Activated effector memory CD4-positive, alpha-beta T cell treated with anti-CD3 and anti-CD28 coated beads, Interleukin-2, amount 50 U/mL, for 16 hours (primary cell): ENCODE results near the gene CDK6.

Source experiments
- DNase-seq: peaks from one replicate; pipeline ENCODE4 v3.0.0-alpha.2; 2020

The CDK6 gene

GRCh38 chr7:92824901-92825480 is 11.4 kb downstream of the CDK6 start:
- no peak for DNase-seq

GRCh38 chr7:92824450-92824849 is 11.9 kb downstream of the CDK6 start:
- DNase-seq: no peak

- no peak for DNase-seq
Observed at GRCh38 chr7:92823042-92823441, 13.3 kb downstream of the CDK6 start.

- no peak for DNase-seq
Observed at GRCh38 chr7:92820191-92820590, 16.2 kb downstream of the CDK6 start.

- DNase-seq: no peak
Observed at GRCh38 chr7:92817398-92817797, 19.0 kb downstream of the CDK6 start.

- DNase-seq: no peak
Observed at GRCh38 chr7:92815412-92815811, 21.0 kb downstream of the CDK6 start.

GRCh38 chr7:92813390-92814024 is 22.9 kb downstream of the CDK6 start:
- no peak for DNase-seq

GRCh38 chr7:92811158-92811557 is 25.2 kb downstream of the CDK6 start:
- DNase-seq: no peak

GRCh38 chr7:92809760-92810573 is 26.4 kb downstream of the CDK6 start:
- peak; percentile 84 for DNase-seq

- no peak for DNase-seq
Observed at GRCh38 chr7:92809397-92809759, 27.0 kb downstream of the CDK6 start.

- DNase-seq: no peak
Observed at GRCh38 chr7:92808635-92809034, 27.7 kb downstream of the CDK6 start.

GRCh38 chr7:92808006-92808405 is 28.4 kb downstream of the CDK6 start:
- no peak for DNase-seq

GRCh38 chr7:92806496-92806895 is 29.9 kb downstream of the CDK6 start:
- no peak for DNase-seq

GRCh38 chr7:92802406-92802805 is 34.0 kb downstream of the CDK6 start:
- DNase-seq: no peak

GRCh38 chr7:92799446-92800211 is 36.7 kb downstream of the CDK6 start:
- DNase-seq: no peak

GRCh38 chr7:92798517-92799249 is 37.7 kb downstream of the CDK6 start:
- DNase-seq: no peak

GRCh38 chr7:92797693-92798092 is 38.7 kb downstream of the CDK6 start:
- DNase-seq: peak; percentile 70

- DNase-seq: no peak
Observed at GRCh38 chr7:92797284-92797683, 39.1 kb downstream of the CDK6 start.

- no peak for DNase-seq
Observed at GRCh38 chr7:92794831-92795230, 41.5 kb downstream of the CDK6 start.

GRCh38 chr7:92794391-92794790 is 42.0 kb downstream of the CDK6 start:
- no peak for DNase-seq

- DNase-seq: no peak
Observed at GRCh38 chr7:92793656-92794205, 42.6 kb downstream of the CDK6 start.

GRCh38 chr7:92790992-92791391 is 45.4 kb downstream of the CDK6 start:
- DNase-seq: no peak
